ENCODE measurements around the gene DDIT4. TPM values are rescaled to one million over a fixed set of nuclear protein-coding genes. Genes with fewer than 3 reads are reported as not detected.
A peak's percentile ranks its signal among the peaks of the same experiment; 100 is the strongest.

The DDIT4 gene
- total and polyA plus RNA-seq, 9 of the 15 experiments (the other 6 are each of a cell fraction or from before 2014, with no cell fraction given) = 8.2 to 675 (median 159) TPM

DNA sequence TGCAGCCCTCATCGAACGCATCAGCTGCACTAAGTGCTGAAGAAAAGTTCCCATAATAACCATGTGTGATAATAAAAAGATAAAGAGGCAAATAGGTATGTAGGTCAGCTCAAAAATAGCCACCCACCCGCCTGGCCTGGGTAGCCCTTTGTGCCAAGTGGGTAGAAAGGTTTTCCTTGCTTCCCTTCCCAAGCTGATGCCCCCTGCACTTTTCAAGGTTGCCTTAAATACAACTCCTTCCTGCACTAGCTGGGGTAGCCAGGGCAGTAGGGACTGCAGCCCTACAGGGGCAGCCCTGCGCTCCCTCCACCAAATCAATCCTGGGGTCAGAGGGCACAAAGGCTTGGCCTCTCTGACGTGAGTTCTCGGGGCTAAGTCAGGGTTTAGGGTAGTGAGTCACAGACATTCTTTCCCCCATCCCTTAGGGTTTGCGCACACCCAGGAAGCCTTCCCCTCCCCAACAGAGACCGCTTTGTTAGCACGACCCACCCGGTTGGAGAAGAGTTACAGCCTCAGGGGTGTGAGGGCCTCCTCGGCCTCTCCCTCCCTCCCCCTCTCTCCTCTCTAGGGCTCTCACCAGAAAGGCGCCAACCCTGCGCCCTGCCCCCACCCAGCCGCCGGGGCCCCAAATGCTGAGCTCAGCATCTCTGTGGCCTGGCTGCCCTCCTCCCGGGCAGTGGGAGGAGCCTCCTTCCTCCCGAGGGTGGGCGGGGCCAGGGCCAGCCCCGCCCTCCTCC is 13.3 kb upstream of the DDIT4 start (continued):
- TF ChIP-seq, protein P1, sequence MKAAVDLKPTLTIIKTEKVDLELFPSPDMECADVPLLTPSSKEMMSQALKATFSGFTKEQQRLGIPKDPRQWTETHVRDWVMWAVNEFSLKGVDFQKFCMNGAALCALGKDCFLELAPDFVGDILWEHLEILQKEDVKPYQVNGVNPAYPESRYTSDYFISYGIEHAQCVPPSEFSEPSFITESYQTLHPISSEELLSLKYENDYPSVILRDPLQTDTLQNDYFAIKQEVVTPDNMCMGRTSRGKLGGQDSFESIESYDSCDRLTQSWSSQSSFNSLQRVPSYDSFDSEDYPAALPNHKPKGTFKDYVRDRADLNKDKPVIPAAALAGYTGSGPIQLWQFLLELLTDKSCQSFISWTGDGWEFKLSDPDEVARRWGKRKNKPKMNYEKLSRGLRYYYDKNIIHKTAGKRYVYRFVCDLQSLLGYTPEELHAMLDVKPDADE (conservative IDR thresholded peaks at IDR 0.05; ENCODE audit: control insufficient read depth, low read depth, low read length) = no peak
- TF ChIP-seq SNRNP70 (optimal IDR thresholded peaks at IDR 0.05; ENCODE audit: low read depth, low read length) (no peak), BRD4 (IDR thresholded peaks at IDR 0.05) (no peak), ZNF23 (CRISPR knock-in tag; IDR thresholded peaks at IDR 0.05) (0 out of 2 replicates have a peak, but pooled peaks have one; percentile 20), ZNF239 (CRISPR knock-in tag; IDR thresholded peaks at IDR 0.05) (peak; percentile 76), MAFK (IDR thresholded peaks at IDR 0.05; ENCODE audit: low read length) (peak; percentile 99), ERF (CRISPR knock-in tag; IDR thresholded peaks at IDR 0.05) (peak; percentile 87; the same call in 1 of the 2 replicates), E2F3 (CRISPR knock-in tag; IDR thresholded peaks at IDR 0.05) (peak; percentile 85), FUS (optimal IDR thresholded peaks at IDR 0.05; ENCODE audit: low read depth, low read length) (no peak), ZFP1 (CRISPR knock-in tag; IDR thresholded peaks at IDR 0.05) (0 out of 2 replicates have a peak, but pooled peaks have one; percentile 49), NRF1 (conservative IDR thresholded peaks at IDR 0.05 in 1 of 2, IDR thresholded peaks at IDR 0.05 in 1 of 2) (peak; percentile 54 to 60)
- TF ChIP-seq, protein P2, sequence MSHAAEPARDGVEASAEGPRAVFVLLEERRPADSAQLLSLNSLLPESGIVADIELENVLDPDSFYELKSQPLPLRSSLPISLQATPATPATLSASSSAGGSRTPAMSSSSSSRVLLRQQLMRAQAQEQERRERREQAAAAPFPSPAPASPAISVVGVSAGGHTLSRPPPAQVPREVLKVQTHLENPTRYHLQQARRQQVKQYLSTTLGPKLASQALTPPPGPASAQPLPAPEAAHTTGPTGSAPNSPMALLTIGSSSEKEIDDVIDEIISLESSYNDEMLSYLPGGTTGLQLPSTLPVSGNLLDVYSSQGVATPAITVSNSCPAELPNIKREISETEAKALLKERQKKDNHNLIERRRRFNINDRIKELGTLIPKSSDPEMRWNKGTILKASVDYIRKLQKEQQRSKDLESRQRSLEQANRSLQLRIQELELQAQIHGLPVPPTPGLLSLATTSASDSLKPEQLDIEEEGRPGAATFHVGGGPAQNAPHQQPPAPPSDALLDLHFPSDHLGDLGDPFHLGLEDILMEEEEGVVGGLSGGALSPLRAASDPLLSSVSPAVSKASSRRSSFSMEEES (CRISPR knock-in tag; IDR thresholded peaks at IDR 0.05) = peak; percentile 24; the same call in 1 of the 2 replicates
- TF ChIP-seq, protein P3, sequence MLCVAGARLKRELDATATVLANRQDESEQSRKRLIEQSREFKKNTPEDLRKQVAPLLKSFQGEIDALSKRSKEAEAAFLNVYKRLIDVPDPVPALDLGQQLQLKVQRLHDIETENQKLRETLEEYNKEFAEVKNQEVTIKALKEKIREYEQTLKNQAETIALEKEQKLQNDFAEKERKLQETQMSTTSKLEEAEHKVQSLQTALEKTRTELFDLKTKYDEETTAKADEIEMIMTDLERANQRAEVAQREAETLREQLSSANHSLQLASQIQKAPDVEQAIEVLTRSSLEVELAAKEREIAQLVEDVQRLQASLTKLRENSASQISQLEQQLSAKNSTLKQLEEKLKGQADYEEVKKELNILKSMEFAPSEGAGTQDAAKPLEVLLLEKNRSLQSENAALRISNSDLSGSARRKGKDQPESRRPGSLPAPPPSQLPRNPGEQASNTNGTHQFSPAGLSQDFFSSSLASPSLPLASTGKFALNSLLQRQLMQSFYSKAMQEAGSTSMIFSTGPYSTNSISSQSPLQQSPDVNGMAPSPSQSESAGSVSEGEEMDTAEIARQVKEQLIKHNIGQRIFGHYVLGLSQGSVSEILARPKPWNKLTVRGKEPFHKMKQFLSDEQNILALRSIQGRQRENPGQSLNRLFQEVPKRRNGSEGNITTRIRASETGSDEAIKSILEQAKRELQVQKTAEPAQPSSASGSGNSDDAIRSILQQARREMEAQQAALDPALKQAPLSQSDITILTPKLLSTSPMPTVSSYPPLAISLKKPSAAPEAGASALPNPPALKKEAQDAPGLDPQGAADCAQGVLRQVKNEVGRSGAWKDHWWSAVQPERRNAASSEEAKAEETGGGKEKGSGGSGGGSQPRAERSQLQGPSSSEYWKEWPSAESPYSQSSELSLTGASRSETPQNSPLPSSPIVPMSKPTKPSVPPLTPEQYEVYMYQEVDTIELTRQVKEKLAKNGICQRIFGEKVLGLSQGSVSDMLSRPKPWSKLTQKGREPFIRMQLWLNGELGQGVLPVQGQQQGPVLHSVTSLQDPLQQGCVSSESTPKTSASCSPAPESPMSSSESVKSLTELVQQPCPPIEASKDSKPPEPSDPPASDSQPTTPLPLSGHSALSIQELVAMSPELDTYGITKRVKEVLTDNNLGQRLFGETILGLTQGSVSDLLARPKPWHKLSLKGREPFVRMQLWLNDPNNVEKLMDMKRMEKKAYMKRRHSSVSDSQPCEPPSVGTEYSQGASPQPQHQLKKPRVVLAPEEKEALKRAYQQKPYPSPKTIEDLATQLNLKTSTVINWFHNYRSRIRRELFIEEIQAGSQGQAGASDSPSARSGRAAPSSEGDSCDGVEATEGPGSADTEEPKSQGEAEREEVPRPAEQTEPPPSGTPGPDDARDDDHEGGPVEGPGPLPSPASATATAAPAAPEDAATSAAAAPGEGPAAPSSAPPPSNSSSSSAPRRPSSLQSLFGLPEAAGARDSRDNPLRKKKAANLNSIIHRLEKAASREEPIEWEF (CRISPR knock-in tag; IDR thresholded peaks at IDR 0.05) = 0 out of 2 replicates have a peak, but pooled peaks have one; percentile 71
- TF ChIP-seq, protein P4, sequence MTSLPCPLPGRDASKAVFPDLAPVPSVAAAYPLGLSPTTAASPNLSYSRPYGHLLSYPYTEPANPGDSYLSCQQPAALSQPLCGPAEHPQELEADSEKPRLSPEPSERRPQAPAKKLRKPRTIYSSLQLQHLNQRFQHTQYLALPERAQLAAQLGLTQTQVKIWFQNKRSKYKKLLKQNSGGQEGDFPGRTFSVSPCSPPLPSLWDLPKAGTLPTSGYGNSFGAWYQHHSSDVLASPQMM (CRISPR knock-in tag; IDR thresholded peaks at IDR 0.05) = no peak
- TF ChIP-seq, protein P5, sequence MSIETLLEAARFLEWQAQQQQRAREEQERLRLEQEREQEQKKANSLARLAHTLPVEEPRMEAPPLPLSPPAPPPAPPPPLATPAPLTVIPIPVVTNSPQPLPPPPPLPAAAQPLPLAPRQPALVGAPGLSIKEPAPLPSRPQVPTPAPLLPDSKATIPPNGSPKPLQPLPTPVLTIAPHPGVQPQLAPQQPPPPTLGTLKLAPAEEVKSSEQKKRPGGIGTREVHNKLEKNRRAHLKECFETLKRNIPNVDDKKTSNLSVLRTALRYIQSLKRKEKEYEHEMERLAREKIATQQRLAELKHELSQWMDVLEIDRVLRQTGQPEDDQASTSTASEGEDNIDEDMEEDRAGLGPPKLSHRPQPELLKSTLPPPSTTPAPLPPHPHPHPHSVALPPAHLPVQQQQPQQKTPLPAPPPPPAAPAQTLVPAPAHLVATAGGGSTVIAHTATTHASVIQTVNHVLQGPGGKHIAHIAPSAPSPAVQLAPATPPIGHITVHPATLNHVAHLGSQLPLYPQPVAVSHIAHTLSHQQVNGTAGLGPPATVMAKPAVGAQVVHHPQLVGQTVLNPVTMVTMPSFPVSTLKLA (conservative IDR thresholded peaks at IDR 0.05) = peak in 1 of 2 experiments; percentile 65; a peak in 2 of 4 replicates
